Measurements from ENCODE around the gene STAC3. TPM values are rescaled to one million over a fixed set of nuclear protein-coding genes. Genes with fewer than 3 reads are reported as not detected.

Gene STAC3
- total RNA-seq, 1 donor from 2014 or later, result not detected

DNA sequence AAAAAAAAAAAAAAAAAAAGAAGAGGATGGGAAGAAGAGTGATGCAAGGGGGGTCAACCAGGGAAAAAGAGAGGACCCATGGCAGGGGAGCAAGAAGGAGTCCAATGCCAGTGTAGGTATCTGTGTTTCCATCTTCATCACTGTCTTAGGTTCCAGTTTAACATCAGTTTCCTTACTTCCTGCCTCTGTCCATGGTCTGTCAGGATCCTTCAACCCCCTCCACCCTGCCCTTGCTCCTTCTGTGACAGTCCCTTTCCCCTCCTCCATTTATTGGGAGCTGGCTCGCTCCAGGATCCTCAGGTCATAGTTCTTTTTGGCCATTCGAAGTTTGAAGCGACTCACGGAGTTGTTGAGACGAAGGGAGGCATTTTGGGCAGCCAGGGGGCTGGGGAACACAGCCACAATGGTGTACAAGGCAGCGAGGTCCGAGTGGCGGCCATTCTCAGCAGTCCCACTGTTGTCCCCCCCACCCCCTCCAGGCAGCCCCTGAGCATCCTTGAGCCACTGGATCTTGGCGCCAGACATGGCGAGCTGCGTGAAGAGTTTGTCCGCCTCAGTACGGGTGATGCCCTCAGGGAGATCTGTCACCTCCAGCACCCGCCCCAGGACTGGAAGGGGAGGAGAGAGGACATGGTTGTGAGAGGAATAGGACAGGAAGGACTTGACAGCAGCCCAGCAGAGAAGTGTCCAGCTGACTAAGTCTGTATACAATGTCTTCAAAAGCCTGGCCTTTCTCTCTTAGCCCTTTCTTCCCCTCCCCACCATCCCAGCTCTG is 3.7 kb upstream of the STAC3 start:
- no peak for DNase-seq (ENCODE audit: low spot score)

DNA sequence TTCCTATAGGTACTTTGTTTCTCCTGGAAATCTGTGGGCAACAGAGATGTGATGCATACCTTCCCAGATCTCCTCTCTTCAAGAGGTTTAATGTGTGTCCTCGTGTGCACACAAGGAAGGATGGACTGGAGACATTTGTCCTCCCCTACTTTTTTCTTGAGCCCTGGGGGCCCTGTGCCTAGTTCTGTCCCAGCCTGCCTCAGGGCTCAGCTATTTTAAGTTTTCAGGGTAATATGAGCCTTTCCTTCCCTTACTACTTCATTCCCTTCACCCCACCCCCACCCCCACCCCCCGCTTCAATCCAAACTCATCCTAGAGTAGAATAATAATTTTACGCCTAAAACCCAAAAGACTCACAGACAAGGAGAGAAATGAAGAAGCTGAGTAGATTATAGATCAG is 446 bp downstream of the STAC3 start:
- DNase-seq (ENCODE audit: low spot score), result no peak

DNA sequence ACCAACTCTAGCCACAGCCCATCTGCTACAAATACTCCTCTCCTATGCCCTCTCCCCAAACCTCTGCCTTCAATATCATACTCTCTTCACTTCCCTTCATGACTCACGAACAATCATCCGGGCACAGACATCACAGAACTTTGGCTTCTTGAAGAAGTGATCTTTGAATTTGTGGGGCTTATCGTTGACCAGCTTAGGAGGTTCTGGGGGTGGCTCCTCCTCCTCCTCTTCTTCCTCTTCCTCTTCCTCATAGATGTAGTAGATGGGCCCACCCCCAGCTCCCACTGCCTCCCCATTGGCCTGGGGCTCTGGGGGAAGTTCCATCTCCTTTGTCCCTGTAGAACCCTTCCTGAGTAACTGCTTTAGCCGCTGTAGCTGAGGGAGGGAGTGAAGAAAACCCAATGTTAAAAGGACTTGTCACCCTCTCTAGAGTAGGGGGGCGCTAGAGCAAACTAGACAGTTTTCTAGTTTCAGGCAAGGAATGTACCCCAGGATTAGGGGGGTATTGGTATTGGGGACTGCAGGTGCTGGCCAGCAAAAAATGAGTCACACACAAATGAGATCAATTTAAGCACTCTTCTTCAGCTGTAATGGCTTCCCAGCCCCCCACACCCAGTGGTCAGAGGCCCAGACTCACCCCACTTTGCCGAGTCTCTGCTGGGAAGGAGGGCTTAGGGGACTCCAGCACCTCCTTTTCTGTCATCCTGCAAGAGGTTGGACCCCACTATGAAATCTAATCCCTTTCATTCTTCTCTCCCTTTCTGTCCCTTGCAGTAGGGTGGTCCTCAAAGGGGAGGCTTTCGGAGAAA is 1.8 kb downstream of the STAC3 start:
- DNase-seq (ENCODE audit: low spot score), result no peak

DNA sequence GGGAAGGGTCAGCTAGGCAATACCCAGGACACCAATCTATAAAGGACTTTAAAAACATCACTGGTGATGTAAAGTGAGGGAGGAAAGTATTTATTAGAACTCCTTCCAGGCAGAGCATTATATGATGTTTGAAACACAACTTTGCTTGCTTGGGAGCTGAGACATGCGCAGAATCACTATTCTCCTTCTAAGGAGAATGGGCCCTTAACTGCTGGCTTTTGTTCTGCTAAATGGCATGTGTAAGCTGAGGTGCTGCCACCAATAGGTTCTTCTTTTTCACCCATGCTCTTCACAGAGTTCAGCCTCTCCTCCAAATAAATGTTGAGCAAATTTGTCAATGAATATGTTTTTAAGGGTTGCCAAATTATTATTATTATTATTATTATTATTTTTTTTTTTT is 3.9 kb downstream of the STAC3 start:
- DNase-seq (ENCODE audit: low spot score), result no peak

DNA sequence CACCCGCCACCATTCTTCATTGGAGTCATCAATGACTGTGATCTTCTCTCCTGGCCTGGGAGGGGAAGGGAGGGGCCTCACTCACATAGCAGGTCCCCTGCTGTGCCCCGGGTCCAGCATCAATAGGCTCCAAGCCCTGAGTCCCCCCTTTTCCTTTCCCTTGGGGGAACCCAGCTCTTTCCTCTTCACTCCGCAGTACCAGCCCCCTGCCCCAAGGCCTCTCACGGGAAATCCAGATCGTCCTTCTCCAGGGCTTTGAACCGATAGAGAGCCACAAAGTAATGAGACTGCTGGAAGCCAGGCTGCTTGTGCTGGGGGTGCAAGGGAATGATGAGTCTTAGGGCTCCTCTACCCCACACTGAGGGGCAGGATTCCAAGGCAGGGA is 6.7 kb downstream of the STAC3 start:
- no peak for DNase-seq (ENCODE audit: low spot score)

DNA sequence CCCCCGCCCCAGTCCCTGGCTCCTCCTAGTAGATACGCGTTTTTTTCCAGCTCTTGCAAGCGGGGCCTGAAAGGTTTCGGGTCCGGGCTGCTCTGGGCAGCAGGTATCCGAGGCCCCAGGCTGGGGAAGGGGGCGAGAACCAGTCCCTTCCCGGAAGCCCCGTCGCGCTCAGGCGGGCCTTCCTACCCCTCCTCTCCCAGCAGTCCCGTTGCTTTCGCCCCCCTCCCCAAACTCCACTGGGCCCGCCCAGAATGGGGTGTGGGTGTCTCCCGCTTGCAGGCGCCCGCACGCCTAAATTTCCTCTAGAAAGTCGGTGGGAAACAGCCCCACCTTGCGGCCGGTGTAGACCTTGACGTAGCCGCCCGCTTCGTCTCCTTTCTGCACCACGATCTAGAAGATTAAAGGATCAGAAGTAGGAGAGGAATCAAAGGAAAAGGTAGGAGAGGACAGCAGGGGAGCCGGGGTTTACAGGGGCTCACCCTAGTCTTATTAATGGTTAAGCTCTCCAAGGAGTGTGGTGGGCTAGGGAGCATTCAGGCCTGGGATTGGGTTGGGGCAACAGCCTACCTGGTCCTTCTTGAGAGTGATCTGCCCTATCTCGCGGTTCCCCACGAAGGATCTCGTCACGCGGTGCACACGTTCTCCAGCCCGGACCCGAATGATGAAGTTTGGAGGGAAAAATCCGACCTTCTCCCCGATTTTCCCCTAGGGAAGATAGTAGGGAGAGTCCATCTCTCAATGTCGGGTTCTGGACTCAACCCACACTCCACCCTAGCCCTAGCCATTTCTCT is 7.3 kb downstream of the STAC3 start:
- peak; percentile 74 for DNase-seq (ENCODE audit: low spot score)

DNA sequence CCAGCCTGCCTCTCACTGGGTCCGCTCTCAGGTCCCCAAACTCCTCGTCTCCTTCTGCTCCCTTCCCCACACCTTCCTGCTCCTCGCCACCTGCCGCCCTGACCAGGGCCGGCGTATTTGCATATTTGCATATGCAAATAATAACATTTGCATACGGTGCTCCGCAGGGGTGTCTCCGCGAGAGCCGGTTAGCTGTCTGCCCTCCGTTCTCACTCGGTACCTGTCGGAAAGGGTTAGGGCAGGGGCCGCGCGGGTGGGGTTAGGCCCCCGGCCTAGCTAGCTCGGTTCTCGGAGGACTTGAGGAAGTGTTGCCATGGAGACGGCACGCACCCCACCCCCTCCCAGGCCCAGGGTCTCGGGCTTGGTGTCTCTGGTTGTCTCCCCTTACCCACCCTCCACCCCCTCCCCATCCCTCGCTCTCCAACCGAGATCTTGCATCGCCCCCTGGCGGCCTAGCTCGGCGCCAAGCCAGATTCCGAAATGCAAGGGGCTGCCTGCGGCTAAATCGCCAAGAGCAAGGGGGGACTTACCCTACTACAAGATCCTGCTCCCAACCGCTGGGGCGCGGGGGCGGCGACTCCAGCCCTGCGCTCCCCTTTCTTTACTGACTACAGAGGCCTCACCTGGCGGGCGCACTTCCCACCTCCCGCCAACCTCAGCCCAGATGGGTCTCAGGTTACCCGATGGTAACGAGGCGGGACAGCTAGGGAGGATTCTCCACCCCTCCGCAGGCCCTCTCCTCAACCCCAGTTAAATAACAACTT is 8.1 kb downstream of the STAC3 start:
- DNase-seq (ENCODE audit: low spot score), result no peak

DNA sequence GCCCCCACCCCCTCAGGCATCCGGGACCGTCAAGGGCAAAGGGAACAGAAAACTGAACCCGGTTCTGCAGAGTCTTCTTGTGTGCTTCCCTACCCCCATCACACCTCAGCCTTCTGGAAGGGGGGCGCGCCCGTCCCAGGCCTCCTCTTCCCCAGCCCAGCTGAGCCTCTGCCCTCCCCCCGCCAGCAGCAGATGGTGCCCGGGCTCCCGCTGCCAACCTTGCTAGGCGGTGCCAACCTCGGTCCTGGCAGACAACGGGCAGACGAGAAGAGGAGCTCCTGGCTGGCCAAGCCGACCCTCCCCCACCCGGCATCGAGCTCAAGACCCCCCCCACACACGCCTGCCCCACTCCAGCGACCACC is 8.7 kb downstream of the STAC3 start:
- no peak for DNase-seq (ENCODE audit: low spot score)

DNA sequence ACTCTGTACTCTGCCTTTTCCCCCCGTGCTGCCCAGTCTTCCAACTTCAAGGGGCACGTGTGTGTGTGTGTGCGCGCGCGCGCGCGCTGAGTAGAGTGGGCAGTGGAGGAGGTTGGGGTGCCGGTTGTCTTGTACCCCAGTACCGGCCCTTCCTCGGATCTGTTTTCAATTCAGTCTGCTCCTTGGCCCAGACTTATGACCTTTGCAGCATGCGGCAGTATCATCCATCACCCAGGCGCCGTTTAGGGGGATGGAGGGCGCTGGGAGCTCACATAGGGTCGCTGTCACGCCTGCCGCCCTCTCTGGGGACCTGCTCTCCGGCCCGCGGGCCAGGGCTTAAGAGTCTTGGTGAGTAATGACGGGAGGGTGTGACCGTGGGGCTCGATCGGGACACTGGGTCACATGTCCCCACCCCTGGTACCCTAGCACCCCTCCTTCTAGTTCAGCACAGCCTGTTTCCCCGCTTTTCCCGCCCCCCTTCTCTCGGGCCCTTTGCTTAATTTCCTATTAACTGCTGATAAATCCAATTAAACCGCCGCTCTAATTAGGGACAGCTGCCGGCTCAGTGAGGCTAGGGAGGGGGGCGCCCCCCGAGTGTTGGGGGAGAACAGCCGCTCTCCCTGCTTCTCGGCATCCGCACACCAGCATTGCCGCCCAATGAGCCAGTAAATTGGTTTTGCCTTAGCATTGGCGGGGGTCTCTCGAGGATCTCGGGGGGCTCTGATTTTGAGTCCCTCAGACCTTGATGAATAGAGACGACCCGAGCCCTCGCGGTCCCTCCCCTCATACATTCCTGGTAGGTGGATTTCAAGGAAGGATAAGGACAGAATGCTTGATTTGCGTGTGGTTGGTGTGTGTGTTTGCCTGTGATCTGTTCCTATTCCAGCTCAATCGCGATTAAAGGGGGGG is 9.3 kb downstream of the STAC3 start:
- DNase-seq (ENCODE audit: low spot score), result no peak

DNA sequence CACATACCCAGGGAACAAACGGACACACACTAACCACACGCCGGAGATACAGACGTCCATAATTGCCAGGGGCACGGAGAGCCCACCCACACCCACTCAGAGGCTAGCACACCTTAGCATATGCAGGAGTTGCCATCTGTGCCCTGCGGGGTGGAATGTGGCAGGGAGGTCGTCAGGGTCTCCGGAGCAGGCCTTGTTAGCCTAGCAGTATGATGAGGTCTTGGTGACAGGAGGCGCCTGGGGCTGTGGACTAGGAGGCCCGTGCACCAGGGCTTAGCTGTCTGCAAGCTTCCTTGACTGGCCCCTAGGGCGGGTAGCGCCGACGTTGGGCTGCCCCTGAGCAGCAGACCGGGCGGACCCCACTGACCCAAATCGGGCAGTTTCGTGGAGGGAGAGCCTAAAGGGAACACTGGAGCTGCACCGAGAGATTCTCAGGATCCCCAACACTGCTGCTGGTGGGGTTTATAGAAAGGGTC is 10.0 kb downstream of the STAC3 start:
- DNase-seq (ENCODE audit: low spot score), result no peak

DNA sequence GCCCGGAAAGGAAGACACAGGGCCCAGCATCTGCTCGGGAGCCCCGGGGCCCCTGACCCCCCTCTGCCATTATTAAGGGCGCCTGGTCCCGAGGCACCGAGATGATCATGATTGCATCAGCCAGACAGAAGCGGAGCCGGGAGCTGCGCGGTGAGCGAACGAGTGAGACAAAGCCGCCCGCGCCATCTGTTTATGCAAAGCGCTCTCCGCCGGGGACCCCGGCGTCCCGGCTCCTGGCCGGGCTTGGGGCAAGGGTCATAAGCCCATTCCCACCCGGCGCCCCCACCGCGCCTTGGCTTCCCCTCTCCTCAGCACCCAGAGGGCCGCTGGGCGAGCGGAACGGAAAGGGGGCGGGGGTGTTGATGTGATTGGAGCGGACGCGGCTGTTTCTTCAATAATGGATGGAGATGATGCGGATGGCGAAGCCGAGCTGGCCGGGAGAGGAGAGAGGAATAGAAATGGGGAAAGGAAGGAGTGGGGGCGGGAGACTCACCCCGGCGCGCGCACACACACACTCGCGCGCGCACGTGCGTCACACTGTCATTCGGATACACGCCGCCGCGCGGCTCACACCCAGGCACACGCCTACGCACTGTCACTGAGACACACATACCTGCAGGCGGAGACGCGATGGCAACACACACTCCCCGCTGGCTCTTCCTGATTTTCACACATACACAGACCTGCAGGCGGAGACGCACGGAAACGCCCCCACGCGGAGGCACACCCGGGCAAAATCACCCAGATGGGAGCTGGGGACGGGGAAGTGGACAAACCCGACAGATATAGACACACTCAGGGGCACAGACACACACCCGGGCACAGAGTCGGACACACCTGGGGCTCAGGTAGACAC is 10.7 kb downstream of the STAC3 start:
- no peak for DNase-seq (ENCODE audit: low spot score)

DNA sequence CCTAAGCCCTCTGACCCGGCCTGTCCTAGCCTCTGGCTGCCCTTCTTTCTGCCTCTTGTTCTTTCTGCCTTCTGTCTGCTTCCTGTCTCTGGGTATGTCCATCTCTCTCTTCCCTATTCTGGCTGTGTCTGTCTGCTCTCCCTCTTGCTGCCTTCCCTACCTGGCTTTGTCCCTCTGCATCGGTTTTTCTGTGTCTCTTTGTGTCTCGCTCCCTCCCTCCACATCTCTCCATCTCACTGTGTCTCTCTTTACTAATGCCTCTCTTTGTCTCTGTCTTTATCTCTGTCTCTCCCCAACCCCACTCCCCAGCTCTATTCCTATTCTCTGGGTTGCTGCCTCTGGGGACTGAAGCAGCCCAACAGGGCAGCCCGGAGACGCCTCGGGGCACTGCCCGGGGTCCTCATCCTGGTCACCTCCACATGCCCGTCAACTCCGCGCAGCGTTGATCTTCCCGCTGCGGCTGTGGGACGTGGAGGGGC is 11.4 kb downstream of the STAC3 start:
- DNase-seq (ENCODE audit: low spot score), result no peak

DNA sequence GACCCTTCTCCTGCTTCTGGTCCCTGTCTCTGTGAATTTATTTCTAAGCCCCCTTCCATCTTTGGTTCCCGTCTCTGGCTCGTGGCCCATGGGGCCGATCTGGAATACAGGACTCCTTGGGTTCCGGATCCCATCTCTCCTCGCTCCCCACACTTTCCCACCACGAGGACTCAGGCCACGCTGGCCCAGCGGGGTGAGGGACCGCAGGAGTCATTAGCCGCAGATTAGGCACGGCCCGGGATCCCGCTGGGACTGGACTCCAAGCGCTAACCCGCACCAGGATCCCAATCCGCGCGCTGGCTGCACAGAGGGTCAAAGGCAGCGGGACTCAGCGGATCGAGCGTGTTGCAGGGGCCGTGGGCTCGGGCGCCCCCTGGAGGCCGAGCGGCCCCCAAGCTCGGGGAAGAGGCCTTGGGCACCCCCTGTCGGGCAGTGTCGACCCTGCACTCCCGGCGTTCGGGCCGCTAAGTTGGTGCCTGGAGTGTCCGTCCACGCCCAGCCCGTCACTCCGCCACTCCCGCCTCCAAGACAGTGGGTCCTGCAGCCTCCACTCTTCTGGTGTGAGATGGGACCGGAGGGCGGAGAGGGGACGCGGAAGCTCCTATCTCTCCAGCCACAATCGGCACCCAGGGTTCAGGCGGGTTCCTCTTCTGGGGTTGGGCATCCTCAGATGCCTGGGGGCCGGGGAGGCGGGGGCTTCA is 12.0 kb downstream of the STAC3 start:
- DNase-seq (ENCODE audit: low spot score), result peak; percentile 88

DNA sequence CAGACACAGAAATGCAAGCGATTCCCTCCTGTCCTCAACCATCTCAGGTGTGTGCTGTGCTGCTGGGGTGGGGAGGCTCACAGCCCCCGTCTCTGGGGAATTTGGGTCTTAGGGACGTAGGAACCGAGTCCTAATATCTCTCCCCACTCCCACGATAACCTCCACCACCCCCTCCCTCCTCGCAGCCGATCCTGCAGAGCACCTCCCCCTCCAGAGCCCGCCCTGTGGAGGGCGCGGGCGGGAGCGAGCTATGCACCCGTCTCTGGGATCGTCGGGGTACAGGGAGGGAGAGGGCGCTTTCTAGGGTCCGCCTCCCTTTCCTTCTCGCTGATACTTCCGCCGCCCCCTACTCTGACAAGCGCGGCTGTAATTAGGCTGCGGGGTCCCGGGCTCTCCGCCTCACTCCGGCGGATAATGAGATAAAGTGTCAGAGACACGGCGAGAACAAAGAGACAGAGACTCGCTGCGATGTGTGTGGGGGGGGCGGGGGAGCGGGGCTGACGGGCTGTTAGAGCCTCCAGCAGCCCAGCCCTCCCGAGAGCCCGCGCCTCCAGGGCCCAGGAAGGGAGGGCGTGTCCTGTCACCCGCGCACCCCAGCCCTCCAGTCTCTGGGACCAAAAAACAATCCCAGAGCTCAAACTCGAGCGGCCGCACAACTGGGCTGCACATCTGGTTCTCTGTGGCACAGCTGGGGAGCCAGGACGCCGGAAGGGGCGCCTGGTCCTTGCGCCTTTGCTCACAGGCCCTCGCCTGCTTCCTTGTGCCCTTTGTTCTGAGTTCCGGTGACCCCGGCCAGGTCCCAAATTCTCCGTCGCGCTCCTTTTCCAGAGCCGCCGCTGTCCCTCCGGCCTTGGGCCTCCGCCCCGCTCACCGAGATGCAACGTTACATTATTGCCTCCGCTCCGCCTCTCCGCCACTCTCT is 12.8 kb downstream of the STAC3 start:
- DNase-seq (ENCODE audit: low spot score), result no peak

DNA sequence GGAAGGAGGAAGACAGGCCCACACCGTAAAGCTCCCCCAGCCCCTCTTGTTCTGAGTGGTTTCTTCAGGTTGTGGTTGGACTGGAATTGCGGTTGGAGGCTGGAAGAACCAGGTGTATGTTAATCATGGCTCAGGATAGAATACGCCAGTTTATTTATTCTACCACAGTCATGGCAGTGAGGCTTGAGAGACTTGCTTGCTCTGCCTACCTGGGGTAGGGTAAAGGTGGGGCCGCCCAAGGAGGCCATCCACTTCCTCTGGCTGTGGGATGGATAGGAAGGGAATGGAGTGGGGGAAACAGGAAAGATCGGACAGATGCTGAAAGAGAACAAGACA is 13.4 kb downstream of the STAC3 start:
- no peak for DNase-seq (ENCODE audit: low spot score)

DNA sequence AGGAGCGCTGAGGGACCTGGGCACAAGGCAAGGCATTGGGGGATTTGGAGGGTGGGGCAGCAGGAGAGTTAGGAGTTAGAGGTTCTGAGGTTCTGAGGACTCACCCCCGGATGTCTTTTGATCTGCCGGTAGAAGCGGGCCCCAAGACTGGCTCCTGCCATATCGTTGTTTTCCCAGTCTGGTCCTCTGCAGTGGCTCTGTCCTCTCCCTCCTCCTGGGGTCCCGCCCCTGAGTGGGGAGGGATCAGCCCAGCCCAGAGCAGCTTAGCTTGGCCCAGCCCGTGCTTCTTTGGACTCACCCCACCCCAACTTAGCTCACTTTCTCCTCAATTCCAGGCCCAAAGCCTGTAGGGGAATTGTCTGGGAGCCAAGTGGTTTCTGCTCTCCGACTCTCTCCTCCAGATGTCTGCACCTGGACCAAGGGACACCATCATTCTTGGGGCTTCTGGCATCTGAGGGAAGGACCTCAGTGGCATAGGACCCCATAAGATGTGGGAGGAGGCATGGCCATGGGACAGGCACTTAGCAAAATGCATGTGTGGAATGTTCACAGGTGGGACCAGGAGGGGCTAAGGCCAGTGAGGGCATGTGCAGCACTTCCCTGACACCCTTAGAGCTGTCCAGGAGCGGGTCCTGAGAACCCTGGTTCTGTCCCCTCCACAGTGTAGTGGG is 13.9 kb downstream of the STAC3 start:
- DNase-seq (ENCODE audit: low spot score), result peak; percentile 82
